Measurements from ENCODE around the gene RTP4.
"Not testable (repeated sequence)": the region's sequence is repeated elsewhere in the genome, so short reads cannot be mapped to it uniquely, and the experiment has no call there.

Gene RTP4

DNA sequence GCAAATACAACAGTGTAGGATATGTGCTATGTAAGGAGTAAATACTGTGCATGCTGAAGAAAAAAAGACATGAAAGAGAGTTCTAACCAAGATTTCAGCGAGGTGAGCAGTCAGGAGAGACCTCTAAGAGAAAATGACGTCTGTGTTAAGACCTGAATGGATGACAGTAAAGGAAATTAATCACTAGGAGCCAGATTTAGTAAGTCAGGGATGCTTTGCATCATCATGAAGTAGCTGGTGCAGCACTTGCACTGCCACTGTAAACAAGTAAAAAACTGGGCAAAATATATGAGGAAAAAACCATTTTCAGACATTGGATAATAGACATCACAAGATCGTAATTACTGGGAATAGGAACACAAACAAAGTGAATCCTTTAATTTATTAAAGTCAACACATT is 32.6 kb downstream of the RTP4 start:
- Mint-ChIP-seq H3K36me3 (no peaks in the 10 kb centered on the region), H3K4me3 (no peak overlapping the region), H3K9me3 (ENCODE audit: low read depth) (no peaks in the 10 kb centered on the region), H3K27me3 (peaks cover 10% of the 10 kb centered on the region), H3K4me1 (ENCODE audit: low read depth) (no peaks in the 10 kb centered on the region), H3K27ac (no peak overlapping the region)

DNA sequence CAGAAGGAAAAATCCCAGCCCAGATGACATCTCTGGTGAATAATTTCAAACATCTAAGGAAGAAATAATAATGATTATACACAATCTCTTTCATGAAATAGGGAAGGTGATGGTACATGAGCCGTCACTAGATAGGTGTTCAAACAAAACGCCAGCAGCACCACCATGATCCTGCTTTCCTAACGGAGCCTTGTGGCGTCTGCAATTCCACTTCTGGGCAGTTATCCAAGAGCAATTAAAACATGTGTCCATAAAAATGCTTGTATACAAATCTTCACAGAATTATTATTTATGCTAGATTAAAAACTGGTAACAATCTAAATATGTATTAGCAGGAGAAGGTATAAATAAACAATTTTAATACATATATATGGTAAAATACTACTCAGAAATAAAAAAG is 33.7 kb downstream of the RTP4 start:
- Mint-ChIP-seq H3K9me3 (ENCODE audit: low read depth) (no peaks in the 10 kb centered on the region), H3K4me3 (no peak overlapping the region), H3K36me3 (no peaks in the 10 kb centered on the region), H3K4me1 (ENCODE audit: low read depth) (no peaks in the 10 kb centered on the region), H3K27ac (no peak overlapping the region), H3K27me3 (peaks cover 8% of the 10 kb centered on the region)

DNA sequence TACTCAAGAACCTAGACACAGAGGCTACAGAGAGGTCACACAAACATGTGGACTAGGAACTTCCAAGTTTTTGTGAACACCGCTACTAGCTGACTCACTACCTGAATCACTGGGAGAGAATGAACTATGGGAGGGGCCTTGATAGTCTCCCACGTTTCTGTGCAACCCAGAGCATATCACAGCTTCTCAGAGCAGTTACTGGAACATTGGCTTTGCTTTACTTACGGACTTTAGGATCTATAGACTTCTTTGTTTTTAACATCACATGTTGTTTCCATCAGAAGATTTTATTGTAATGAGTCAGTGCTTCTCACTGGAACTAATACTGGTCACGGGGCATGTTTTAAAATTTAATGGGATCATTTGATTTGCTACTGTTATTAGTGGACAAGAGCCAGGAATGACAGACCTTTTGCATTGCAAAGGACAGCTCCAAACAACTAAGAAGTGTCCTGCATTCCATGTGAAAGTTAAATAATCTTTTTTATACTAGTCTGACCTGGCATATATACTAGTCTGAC is 35.6 kb downstream of the RTP4 start:
- Mint-ChIP-seq H3K4me1 (ENCODE audit: low read depth) (no peaks in the 10 kb centered on the region), H3K36me3 (no peaks in the 10 kb centered on the region), H3K9me3 (ENCODE audit: low read depth) (no peaks in the 10 kb centered on the region), H3K27ac (no peak overlapping the region), H3K4me3 (no peak overlapping the region), H3K27me3 (peaks cover 13% of the 10 kb centered on the region)

DNA sequence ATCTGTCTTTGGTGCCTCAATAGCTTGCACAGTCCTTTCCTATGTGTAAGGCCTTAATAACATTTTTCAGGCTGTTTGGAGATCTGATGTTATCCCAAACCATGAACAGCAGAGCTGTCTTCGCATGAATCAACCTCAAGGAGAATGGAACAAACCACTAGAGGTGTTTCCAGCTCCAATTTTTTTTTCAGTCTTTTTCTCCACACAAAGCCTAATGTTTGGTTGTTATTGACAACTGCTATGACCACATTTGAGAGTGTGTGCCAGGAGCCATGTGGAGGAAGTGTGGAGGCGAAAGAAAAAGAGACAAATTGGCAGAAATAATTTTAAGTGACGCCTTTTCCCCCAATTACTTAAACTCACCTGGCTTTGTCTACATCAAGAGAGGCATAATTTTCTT is 38.7 kb downstream of the RTP4 start:
- Mint-ChIP-seq H3K9me3 (ENCODE audit: low read depth) (no peaks in the 10 kb centered on the region), H3K4me3 (no peak overlapping the region), H3K4me1 (ENCODE audit: low read depth) (no peaks in the 10 kb centered on the region), H3K27ac (no peak overlapping the region), H3K36me3 (no peaks in the 10 kb centered on the region), H3K27me3 (peaks cover 12% of the 10 kb centered on the region)

DNA sequence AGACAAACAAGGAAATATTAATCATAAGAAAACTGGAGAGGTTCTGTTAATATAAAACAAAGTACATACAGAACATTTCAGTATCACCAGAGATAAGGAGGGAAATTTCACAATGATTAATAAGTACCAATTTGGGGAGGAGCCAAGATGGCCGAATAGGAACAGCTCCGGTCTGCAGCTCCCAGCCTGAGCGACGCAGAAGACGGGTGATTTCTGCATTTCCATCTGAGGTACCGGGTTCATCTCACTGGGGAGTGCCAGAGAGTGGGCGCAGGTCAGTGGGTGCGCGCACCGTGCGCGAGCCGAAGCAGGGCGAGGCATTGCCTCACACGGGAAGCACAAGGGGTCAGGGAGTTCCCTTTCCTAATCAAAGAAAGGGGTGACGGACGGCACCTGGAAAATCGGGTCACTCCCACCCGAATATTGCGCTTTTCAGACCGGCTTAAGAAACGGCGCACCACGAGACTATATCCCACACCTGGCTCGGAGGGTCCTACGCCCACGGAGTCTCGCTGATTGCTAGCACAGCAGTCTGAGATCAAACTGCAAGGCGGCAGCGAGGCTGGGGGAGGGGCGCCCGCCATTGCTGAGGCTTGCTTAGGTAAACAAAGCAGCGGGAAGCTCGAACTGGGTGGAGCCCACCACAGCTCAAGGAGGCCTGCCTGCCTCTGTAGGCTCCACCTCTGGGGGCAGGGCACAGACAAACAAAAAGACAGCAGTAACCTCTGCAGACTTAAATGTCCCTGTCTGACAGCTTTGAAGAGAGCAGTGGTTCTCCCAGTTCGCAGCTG is 44.0 kb downstream of the RTP4 start:
- H3K4me1 Mint-ChIP-seq (ENCODE audit: low read depth) = not testable (repeated sequence)

More for the DNA sequence above, 44.0 kb downstream of the RTP4 start:
- not testable (repeated sequence) for H3K9me3 Mint-ChIP-seq (ENCODE audit: low read depth); H3K27me3 Mint-ChIP-seq; H3K27ac Mint-ChIP-seq; H3K36me3 Mint-ChIP-seq; H3K4me3 Mint-ChIP-seq
